Measurements from ENCODE around the gene LUZP4. TPM values are rescaled to one million over a fixed set of nuclear protein-coding genes. Genes with fewer than 3 reads are reported as not detected.

Gene LUZP4
- not detected for total RNA-seq
- not detected for polyA plus RNA-seq
- long read RNA-seq, donor 1 = 0 reads
- long read RNA-seq, donor 2 = 0 reads
- long read RNA-seq, donor 3 = 0 reads
- long read RNA-seq, donor 4 = 0 reads
- long read RNA-seq, donor 5 = 0 reads
- long read RNA-seq, donor 6 = 0 reads
- long read RNA-seq, donor 7 = 0 reads
- long read RNA-seq, donor 8 = 0 reads
- long read RNA-seq, donor 9 = 0 reads
- long read RNA-seq, donor 10 = 0 reads

- Histone ChIP-seq H3K9me3 (ENCODE audit: control insufficient read depth in 2 of 2, insufficient read depth in 1 of 2, low read length in 1 of 2) (no peaks in the 10 kb centered on the region), H3K27me3 (ENCODE audit: control insufficient read depth in 2 of 2, insufficient read depth in 1 of 2, low read length in 1 of 2) (no peaks in the 10 kb centered on the region), H3K4me3 (ENCODE audit: low read length in 2 of 2) (no peak within 1 kb of the TSS), H3K27ac (ENCODE audit: low read depth in 1 of 2, low read length in 1 of 2) (no peak within 1 kb of the TSS), H3K4me1 (ENCODE audit: control insufficient read depth in 2 of 2, insufficient read depth in 2 of 2, low read length in 2 of 2) (no peaks in the 10 kb centered on the region), H3K36me3 (ENCODE audit: control insufficient read depth in 2 of 2, insufficient read depth in 2 of 2, low read length in 1 of 2) (no peaks in the 10 kb centered on the region)
- 99% methylated on average over 17 of the region's 17 CpGs for WGBS
- DNase-seq (ENCODE audit: low read depth in 6 of 9, low spot score in 9 of 9) = no peak
Observed at GRCh38 chrX:115289465-115289864, at the start of gene LUZP4. LUZP4 (plus strand) TSS chrX:115289715; CDS start chrX:115289760, 45 bp downstream.

- H3K27ac ChIP-seq (ENCODE audit: low read depth in 1 of 2, low read length in 1 of 2) = no peak overlapping the region
- no peaks in the 10 kb centered on the region for H3K4me1 ChIP-seq (ENCODE audit: control insufficient read depth in 2 of 2, insufficient read depth in 2 of 2, low read length in 2 of 2)
- no peaks in the 10 kb centered on the region for H3K27me3 ChIP-seq (ENCODE audit: control insufficient read depth in 2 of 2, insufficient read depth in 1 of 2, low read length in 1 of 2)
- no peaks in the 10 kb centered on the region for H3K9me3 ChIP-seq (ENCODE audit: control insufficient read depth in 2 of 2, insufficient read depth in 1 of 2, low read length in 1 of 2)
- no peaks in the 10 kb centered on the region for H3K36me3 ChIP-seq (ENCODE audit: control insufficient read depth in 2 of 2, insufficient read depth in 2 of 2, low read length in 1 of 2)
- no peak for DNase-seq (ENCODE audit: low read depth in 6 of 9, low spot score in 9 of 9)
- WGBS = 97% methylated on average over 2 of the region's 2 CpGs
- no peak overlapping the region for H3K4me3 ChIP-seq (ENCODE audit: low read length in 2 of 2)
Observed at GRCh38 chrX:115251458-115252233, 37.9 kb upstream of the LUZP4 start.

- no peak for DNase-seq (ENCODE audit: low read depth in 6 of 9, low spot score in 9 of 9)
- Histone ChIP-seq H3K4me3 (ENCODE audit: low read length in 2 of 2) (no peak overlapping the region), H3K27me3 (ENCODE audit: control insufficient read depth in 2 of 2, insufficient read depth in 1 of 2, low read length in 1 of 2) (no peaks in the 10 kb centered on the region), H3K4me1 (ENCODE audit: control insufficient read depth in 2 of 2, insufficient read depth in 2 of 2, low read length in 2 of 2) (no peaks in the 10 kb centered on the region), H3K36me3 (ENCODE audit: control insufficient read depth in 2 of 2, insufficient read depth in 2 of 2, low read length in 1 of 2) (no peaks in the 10 kb centered on the region), H3K27ac (ENCODE audit: low read depth in 1 of 2, low read length in 1 of 2) (no peak overlapping the region), H3K9me3 (ENCODE audit: control insufficient read depth in 2 of 2, insufficient read depth in 1 of 2, low read length in 1 of 2) (no peaks in the 10 kb centered on the region)
- WGBS = 97% methylated on average over 2 of the region's 2 CpGs
Observed at GRCh38 chrX:115255003-115255402, 34.5 kb upstream of the LUZP4 start.

- H3K27me3 ChIP-seq (ENCODE audit: control insufficient read depth in 2 of 2, insufficient read depth in 1 of 2, low read length in 1 of 2) = no peaks in the 10 kb centered on the region
- H3K4me3 ChIP-seq (ENCODE audit: low read length in 2 of 2) = no peak overlapping the region
- DNase-seq (ENCODE audit: low read depth in 6 of 9, low spot score in 9 of 9) = no peak
- no peak overlapping the region for H3K27ac ChIP-seq (ENCODE audit: low read depth in 1 of 2, low read length in 1 of 2)
- H3K36me3 ChIP-seq (ENCODE audit: control insufficient read depth in 2 of 2, insufficient read depth in 2 of 2, low read length in 1 of 2) = no peaks in the 10 kb centered on the region
- H3K4me1 ChIP-seq (ENCODE audit: control insufficient read depth in 2 of 2, insufficient read depth in 2 of 2, low read length in 2 of 2) = no peaks in the 10 kb centered on the region
- no peaks in the 10 kb centered on the region for H3K9me3 ChIP-seq (ENCODE audit: control insufficient read depth in 2 of 2, insufficient read depth in 1 of 2, low read length in 1 of 2)
Observed at GRCh38 chrX:115257711-115258110, 31.8 kb upstream of the LUZP4 start.

GRCh38 chrX:115259238-115259875, 30.2 kb upstream of the LUZP4 start:
- no peaks in the 10 kb centered on the region for H3K27me3 ChIP-seq (ENCODE audit: control insufficient read depth in 2 of 2, insufficient read depth in 1 of 2, low read length in 1 of 2)

GRCh38 chrX:115260330-115260729, 29.2 kb upstream of the LUZP4 start:
- no peak overlapping the region for H3K4me3 ChIP-seq (ENCODE audit: low read length in 2 of 2)
- no peak for DNase-seq (ENCODE audit: low read depth in 6 of 9, low spot score in 9 of 9)
- 99% methylated on average over 3 of the region's 3 CpGs for WGBS

More at GRCh38 chrX:115259238-115259875, 30.2 kb upstream of the LUZP4 start:
- Histone ChIP-seq H3K4me3 (ENCODE audit: low read length in 2 of 2) (no peak overlapping the region), H3K27ac (ENCODE audit: low read depth in 1 of 2, low read length in 1 of 2) (no peak overlapping the region), H3K4me1 (ENCODE audit: control insufficient read depth in 2 of 2, insufficient read depth in 2 of 2, low read length in 2 of 2) (no peaks in the 10 kb centered on the region), H3K36me3 (ENCODE audit: control insufficient read depth in 2 of 2, insufficient read depth in 2 of 2, low read length in 1 of 2) (no peaks in the 10 kb centered on the region), H3K9me3 (ENCODE audit: control insufficient read depth in 2 of 2, insufficient read depth in 1 of 2, low read length in 1 of 2) (no peaks in the 10 kb centered on the region)
- DNase-seq (ENCODE audit: low read depth in 6 of 9, low spot score in 9 of 9) = no peak
- WGBS = 92% methylated on average over 3 of the region's 3 CpGs

GRCh38 chrX:115261148-115261547, 28.4 kb upstream of the LUZP4 start:
- no peak overlapping the region for H3K27ac ChIP-seq (ENCODE audit: low read depth in 1 of 2, low read length in 1 of 2)
- 94% methylated on average over 2 of the region's 2 CpGs for WGBS
- H3K27me3 ChIP-seq (ENCODE audit: control insufficient read depth in 2 of 2, insufficient read depth in 1 of 2, low read length in 1 of 2) = no peaks in the 10 kb centered on the region
- no peaks in the 10 kb centered on the region for H3K9me3 ChIP-seq (ENCODE audit: control insufficient read depth in 2 of 2, insufficient read depth in 1 of 2, low read length in 1 of 2)
- no peak overlapping the region for H3K4me3 ChIP-seq (ENCODE audit: low read length in 2 of 2)
- no peak for DNase-seq (ENCODE audit: low read depth in 6 of 9, low spot score in 9 of 9)
- H3K4me1 ChIP-seq (ENCODE audit: control insufficient read depth in 2 of 2, insufficient read depth in 2 of 2, low read length in 2 of 2) = no peaks in the 10 kb centered on the region
- H3K36me3 ChIP-seq (ENCODE audit: control insufficient read depth in 2 of 2, insufficient read depth in 2 of 2, low read length in 1 of 2) = no peaks in the 10 kb centered on the region

More at GRCh38 chrX:115260330-115260729, 29.2 kb upstream of the LUZP4 start:
- no peak overlapping the region for H3K27ac ChIP-seq (ENCODE audit: low read depth in 1 of 2, low read length in 1 of 2)
- no peaks in the 10 kb centered on the region for H3K36me3 ChIP-seq (ENCODE audit: control insufficient read depth in 2 of 2, insufficient read depth in 2 of 2, low read length in 1 of 2)
- H3K9me3 ChIP-seq (ENCODE audit: control insufficient read depth in 2 of 2, insufficient read depth in 1 of 2, low read length in 1 of 2) = no peaks in the 10 kb centered on the region
- no peaks in the 10 kb centered on the region for H3K4me1 ChIP-seq (ENCODE audit: control insufficient read depth in 2 of 2, insufficient read depth in 2 of 2, low read length in 2 of 2)
- no peaks in the 10 kb centered on the region for H3K27me3 ChIP-seq (ENCODE audit: control insufficient read depth in 2 of 2, insufficient read depth in 1 of 2, low read length in 1 of 2)

GRCh38 chrX:115264009-115264408, 25.5 kb upstream of the LUZP4 start:
- H3K27me3 ChIP-seq (ENCODE audit: control insufficient read depth in 2 of 2, insufficient read depth in 1 of 2, low read length in 1 of 2) = no peaks in the 10 kb centered on the region
- no peaks in the 10 kb centered on the region for H3K36me3 ChIP-seq (ENCODE audit: control insufficient read depth in 2 of 2, insufficient read depth in 2 of 2, low read length in 1 of 2)
- H3K9me3 ChIP-seq (ENCODE audit: control insufficient read depth in 2 of 2, insufficient read depth in 1 of 2, low read length in 1 of 2) = no peaks in the 10 kb centered on the region
- H3K27ac ChIP-seq (ENCODE audit: low read depth in 1 of 2, low read length in 1 of 2) = no peak overlapping the region
- no peaks in the 10 kb centered on the region for H3K4me1 ChIP-seq (ENCODE audit: control insufficient read depth in 2 of 2, insufficient read depth in 2 of 2, low read length in 2 of 2)
- WGBS = 98% methylated on average over 2 of the region's 2 CpGs
- no peak for DNase-seq (ENCODE audit: low read depth in 6 of 9, low spot score in 9 of 9)
- H3K4me3 ChIP-seq (ENCODE audit: low read length in 2 of 2) = no peak overlapping the region

- H3K9me3 ChIP-seq (ENCODE audit: control insufficient read depth in 2 of 2, insufficient read depth in 1 of 2, low read length in 1 of 2) = no peaks in the 10 kb centered on the region
- no peak overlapping the region for H3K4me3 ChIP-seq (ENCODE audit: low read length in 2 of 2)
- no peak overlapping the region for H3K27ac ChIP-seq (ENCODE audit: low read depth in 1 of 2, low read length in 1 of 2)
- H3K4me1 ChIP-seq (ENCODE audit: control insufficient read depth in 2 of 2, insufficient read depth in 2 of 2, low read length in 2 of 2) = no peaks in the 10 kb centered on the region
- 90% methylated on average over 2 of the region's 2 CpGs for WGBS
- no peaks in the 10 kb centered on the region for H3K36me3 ChIP-seq (ENCODE audit: control insufficient read depth in 2 of 2, insufficient read depth in 2 of 2, low read length in 1 of 2)
- DNase-seq (ENCODE audit: low read depth in 6 of 9, low spot score in 9 of 9) = no peak
- H3K27me3 ChIP-seq (ENCODE audit: control insufficient read depth in 2 of 2, insufficient read depth in 1 of 2, low read length in 1 of 2) = no peaks in the 10 kb centered on the region
Observed at GRCh38 chrX:115266300-115266699, 23.2 kb upstream of the LUZP4 start.
